ENCODE measurements around the gene UGCG.

DNA sequence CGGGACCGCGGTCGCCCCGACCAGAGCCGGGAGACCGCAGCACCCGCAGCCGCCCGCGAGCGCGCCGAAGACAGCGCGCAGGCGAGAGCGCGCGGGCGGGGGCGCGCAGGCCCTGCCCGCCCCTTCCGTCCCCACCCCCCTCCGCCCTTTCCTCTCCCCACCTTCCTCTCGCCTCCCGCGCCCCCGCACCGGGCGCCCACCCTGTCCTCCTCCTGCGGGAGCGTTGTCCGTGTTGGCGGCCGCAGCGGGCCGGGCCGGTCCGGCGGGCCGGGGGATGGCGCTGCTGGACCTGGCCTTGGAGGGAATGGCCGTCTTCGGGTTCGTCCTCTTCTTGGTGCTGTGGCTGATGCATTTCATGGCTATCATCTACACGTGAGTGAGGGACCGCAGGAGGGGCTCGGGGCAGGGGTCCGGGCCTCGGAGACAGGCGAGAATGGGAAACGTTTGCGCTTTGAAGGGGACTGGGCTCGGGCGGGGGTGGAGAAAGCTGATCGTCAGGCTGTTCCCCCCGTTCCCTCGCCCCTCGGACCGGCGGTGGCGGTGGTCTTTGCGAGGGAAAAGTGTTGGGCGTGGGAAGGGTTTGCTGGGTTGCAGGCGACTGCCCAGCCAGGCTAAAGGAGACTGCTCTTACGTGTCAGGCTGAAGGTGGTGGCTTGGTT is 457 bp downstream of the UGCG start:
- TF ChIP-seq GATA2 (IDR thresholded peaks at IDR 0.05; ENCODE audit: low read depth, low read length) (no peak), GATA3 (IDR thresholded peaks at IDR 0.05; ENCODE audit: low read depth, low read length) (no peak)

Data from SH-SY5Y (cell line).